GM20000 (cell line): ENCODE results near the gene VEZT.

ENCODE experiments used
- DNase-seq: peaks from one replicate; pipeline ENCODE4 v3.0.0; 2012; ENCODE audit warnings: low spot score
- CTCF ChIP-seq: IDR thresholded peaks from 2 replicates; pipeline ENCODE4 v1.5.1; 2012; ENCODE audit warnings: mild to moderate bottlenecking, control low read depth; ENCODE audit errors: extremely low read depth, missing control alignments

The VEZT gene

GRCh38 chr12:95351748-95352147 lies 134.1 kb downstream of the VEZT start:
- no peak for DNase-seq

More at GRCh38 chr12:95351748-95352147, 134.1 kb downstream of the VEZT start:
- TF ChIP-seq CTCF = no peak
